ENCODE results near the gene C11orf97. TPM values are rescaled to one million over a fixed set of nuclear protein-coding genes. Genes with fewer than 3 reads are reported as not detected.
A peak's percentile ranks its signal among the peaks of the same experiment; 100 is the strongest.
"Not testable (repeated sequence)": the region's sequence is repeated elsewhere in the genome, so short reads cannot be mapped to it uniquely, and the experiment has no call there.

The C11orf97 gene
- total RNA-seq, 2 experiments from 2014 or later: not detected

DNA sequence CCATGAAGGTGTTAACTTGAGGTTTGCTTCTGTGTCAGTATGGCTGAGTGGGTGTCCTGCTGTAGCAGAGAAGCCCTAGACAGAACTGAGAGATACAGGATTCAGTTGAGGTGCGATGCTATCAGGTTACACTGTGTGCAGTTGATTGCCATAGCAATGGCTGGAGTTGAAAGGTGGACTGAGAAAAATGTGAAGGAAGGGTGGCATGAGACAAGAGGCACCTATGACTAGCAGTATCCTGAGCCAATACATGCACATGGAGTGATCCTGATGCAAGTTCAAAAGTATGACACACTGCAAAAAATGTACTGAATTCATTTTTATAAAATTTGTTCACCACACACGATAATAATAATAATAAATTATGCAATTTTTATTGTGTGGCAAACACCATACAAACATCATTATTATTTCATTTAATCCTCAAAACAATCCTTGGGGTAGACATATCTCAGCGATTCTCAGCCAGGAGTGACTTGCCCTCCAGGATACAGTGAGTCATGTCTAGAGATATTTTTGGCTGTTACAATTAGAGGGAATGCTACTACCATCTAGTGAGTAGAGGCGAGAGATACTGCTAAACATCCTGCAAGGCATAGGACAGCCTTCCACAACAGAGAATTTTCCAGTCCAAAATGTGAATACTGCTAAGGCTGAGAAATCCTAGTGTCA lies 51.1 kb downstream of the C11orf97 start:
- no peak overlapping the region for H3K4me3 Mint-ChIP-seq
- CTCF ChIA-PET: no interaction called here
- H3K27me3 Mint-ChIP-seq (ENCODE audit: low read depth): no peaks in the 10 kb centered on the region
- H3K4me1 Mint-ChIP-seq (ENCODE audit: low read depth): no peaks in the 10 kb centered on the region
- DNase-seq: no peak
- no peak overlapping the region for H3K27ac Mint-ChIP-seq
- no peaks in the 10 kb centered on the region for H3K9me3 Mint-ChIP-seq
- H3K36me3 Mint-ChIP-seq (ENCODE audit: low read depth): no peaks in the 10 kb centered on the region
- intact Hi-C loops (cut with micrococcal nuclease): no loop called here

DNA sequence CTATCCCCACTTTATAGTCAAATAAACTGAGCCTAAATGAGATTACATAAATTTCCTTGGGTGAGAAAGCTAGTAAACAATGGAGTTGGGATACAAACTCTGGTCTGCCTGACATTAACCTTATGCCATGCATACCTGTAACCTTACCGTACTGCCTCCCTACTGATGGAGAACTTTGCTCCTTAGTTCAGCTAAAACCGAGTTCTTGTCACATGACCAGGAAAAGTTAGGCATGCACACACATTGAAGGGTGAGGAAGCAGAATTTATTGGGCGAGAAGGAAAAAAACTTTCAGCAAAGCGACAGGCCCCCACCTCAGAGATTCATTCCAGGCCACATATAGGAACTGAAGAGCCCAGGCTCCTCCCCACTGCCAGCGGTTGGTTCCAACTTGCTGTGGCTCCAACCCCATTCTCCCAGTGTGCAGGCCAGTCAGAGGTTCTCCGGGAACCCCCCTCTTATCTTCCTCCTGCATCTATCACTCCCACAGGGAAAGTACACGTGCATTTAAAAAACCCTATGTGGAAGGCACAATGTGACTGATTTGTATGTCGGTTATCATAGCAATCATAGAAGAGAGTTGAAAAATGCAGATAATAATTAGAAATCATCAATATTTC lies 51.7 kb downstream of the C11orf97 start:
- Mint-ChIP-seq H3K4me3 (no peak overlapping the region), H3K27ac (no peak overlapping the region), H3K27me3 (ENCODE audit: low read depth) (no peaks in the 10 kb centered on the region), H3K9me3 (no peaks in the 10 kb centered on the region), H3K4me1 (ENCODE audit: low read depth) (no peaks in the 10 kb centered on the region), H3K36me3 (ENCODE audit: low read depth) (no peaks in the 10 kb centered on the region)
- intact Hi-C loops (cut with micrococcal nuclease): no loop called here
- CTCF ChIA-PET: no interaction called here
- no peak for DNase-seq

GRCh38 chr11:94567181-94567670 lies 55.0 kb downstream of the C11orf97 start, which contains the start of gene PIWIL4:
PIWIL4 (plus strand) TSS chr11:94567368; CDS start chr11:94567519, 151 bp downstream.
- intact Hi-C loops (cut with micrococcal nuclease): no loop called here
- Mint-ChIP-seq H3K36me3 (ENCODE audit: low read depth) (no peaks in the 10 kb centered on the region), H3K27ac (no peak within 1 kb of the TSS), H3K4me3 (no peak within 1 kb of the TSS), H3K4me1 (ENCODE audit: low read depth) (no peaks in the 10 kb centered on the region), H3K27me3 (ENCODE audit: low read depth) (no peaks in the 10 kb centered on the region), H3K9me3 (no peaks in the 10 kb centered on the region)
- CTCF ChIA-PET: no interaction called here
- DNase-seq: no peak

- Mint-ChIP-seq H3K9me3 (no peaks in the 10 kb centered on the region), H3K4me3 (no peak overlapping the region), H3K27me3 (ENCODE audit: low read depth) (no peaks in the 10 kb centered on the region), H3K27ac (no peak overlapping the region), H3K4me1 (ENCODE audit: low read depth) (no peaks in the 10 kb centered on the region), H3K36me3 (ENCODE audit: low read depth) (no peaks in the 10 kb centered on the region)
- CTCF ChIA-PET: no interaction called here
- DNase-seq: no peak
- intact Hi-C loops (cut with micrococcal nuclease): no loop called here
Measured at GRCh38 chr11:94568200-94568599, 55.9 kb downstream of the C11orf97 start.

- no peaks in the 10 kb centered on the region for H3K4me1 Mint-ChIP-seq (ENCODE audit: low read depth)
- intact Hi-C loops (cut with micrococcal nuclease): no loop called here
- no peaks in the 10 kb centered on the region for H3K36me3 Mint-ChIP-seq (ENCODE audit: low read depth)
- no peak overlapping the region for H3K4me3 Mint-ChIP-seq
- no peak for DNase-seq
- H3K27me3 Mint-ChIP-seq (ENCODE audit: low read depth): no peaks in the 10 kb centered on the region
- no peaks in the 10 kb centered on the region for H3K9me3 Mint-ChIP-seq
- CTCF ChIA-PET: no interaction called here
- H3K27ac Mint-ChIP-seq: no peak overlapping the region
Measured at GRCh38 chr11:94568717-94569116, 56.5 kb downstream of the C11orf97 start.

DNA sequence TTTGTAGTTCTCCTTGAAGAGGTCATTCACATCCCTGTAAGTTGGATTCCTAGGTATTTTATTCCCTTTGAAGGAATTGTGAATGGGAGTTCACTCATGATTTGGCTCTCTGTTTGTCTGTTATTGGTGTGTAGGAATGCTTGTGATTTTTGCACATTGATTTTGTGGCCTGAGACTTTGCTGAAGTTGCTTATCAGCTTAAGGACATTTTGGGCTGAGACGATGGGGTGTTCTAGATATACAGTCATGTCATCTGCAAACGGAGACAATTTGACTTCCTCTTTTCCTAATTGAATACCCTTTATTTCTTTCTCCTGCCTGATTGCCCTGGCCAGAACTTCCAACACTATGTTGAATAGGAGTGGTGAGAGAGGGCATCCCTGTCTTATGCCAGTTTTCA lies 60.7 kb downstream of the C11orf97 start:
- H3K4me3 Mint-ChIP-seq; H3K9me3 Mint-ChIP-seq; DNase-seq; H3K36me3 Mint-ChIP-seq (ENCODE audit: low read depth); H3K4me1 Mint-ChIP-seq (ENCODE audit: low read depth); intact Hi-C loops (cut with micrococcal nuclease); CTCF ChIA-PET; H3K27me3 Mint-ChIP-seq (ENCODE audit: low read depth); H3K27ac Mint-ChIP-seq: not testable (repeated sequence)

DNA sequence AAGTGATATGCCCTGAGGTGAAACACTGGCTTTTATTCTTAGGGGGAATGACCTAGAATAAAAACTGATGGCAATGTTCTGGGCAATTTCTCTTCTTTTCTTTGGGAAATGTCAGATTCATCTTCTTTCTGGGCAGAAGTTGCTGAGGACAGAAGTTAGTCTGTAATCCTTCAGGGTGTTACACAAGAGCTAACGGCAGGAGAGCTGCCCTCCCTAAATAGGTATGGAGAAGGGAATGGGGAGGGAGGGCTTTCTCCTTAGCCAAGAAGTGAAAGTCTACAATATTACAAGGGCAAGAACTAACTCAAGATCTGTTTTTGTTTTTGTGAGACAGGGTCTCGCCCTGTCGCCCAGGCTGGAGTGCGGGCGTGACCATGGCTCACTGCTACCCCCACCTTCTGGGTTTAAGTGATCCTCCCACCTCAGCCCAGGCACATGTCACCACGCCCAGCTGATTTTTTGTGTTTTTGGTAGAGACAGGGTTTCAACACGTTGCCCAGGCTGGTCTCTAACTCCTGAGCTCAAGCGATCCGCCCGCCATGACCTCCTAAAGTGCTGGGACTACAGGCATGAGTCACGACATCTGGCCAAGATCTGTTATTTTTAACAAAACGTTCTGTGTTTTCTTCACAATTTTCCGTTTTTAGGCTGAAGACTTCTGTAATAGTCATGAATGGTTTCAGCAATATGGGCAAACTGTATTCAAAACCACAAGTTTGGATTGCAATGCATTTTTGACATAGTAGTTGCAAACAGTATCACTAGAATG lies 62.1 kb downstream of the C11orf97 start:
- intact Hi-C loops (cut with micrococcal nuclease): no loop called here
- Mint-ChIP-seq H3K4me1 (ENCODE audit: low read depth) (no peaks in the 10 kb centered on the region), H3K9me3 (no peaks in the 10 kb centered on the region), H3K4me3 (no peak overlapping the region), H3K27me3 (ENCODE audit: low read depth) (no peaks in the 10 kb centered on the region), H3K36me3 (ENCODE audit: low read depth) (no peaks in the 10 kb centered on the region), H3K27ac (no peak overlapping the region)
- CTCF ChIA-PET: no interaction called here
- DNase-seq: no peak

- Mint-ChIP-seq H3K27ac (no peak overlapping the region), H3K36me3 (ENCODE audit: low read depth) (no peaks in the 10 kb centered on the region), H3K4me1 (ENCODE audit: low read depth) (no peaks in the 10 kb centered on the region), H3K27me3 (ENCODE audit: low read depth) (no peaks in the 10 kb centered on the region), H3K9me3 (no peaks in the 10 kb centered on the region), H3K4me3 (no peak overlapping the region)
- CTCF ChIA-PET: interaction anchor here (0.9 kb wide), 1 partner anchor 57 kb away, joined by 3 read pairs; no protein-coding TSS in a partner anchor
- DNase-seq: no peak
- intact Hi-C loops (cut with micrococcal nuclease): no loop called here
Measured at GRCh38 chr11:94576306-94576705, 64.0 kb downstream of the C11orf97 start.

- H3K4me3 Mint-ChIP-seq: no peak overlapping the region
- H3K36me3 Mint-ChIP-seq (ENCODE audit: low read depth): no peaks in the 10 kb centered on the region
- no peaks in the 10 kb centered on the region for H3K9me3 Mint-ChIP-seq
- no peaks in the 10 kb centered on the region for H3K27me3 Mint-ChIP-seq (ENCODE audit: low read depth)
- intact Hi-C loops (cut with micrococcal nuclease): no loop called here
- no peak for DNase-seq
- H3K4me1 Mint-ChIP-seq (ENCODE audit: low read depth): peaks cover 3% of the 10 kb centered on the region
- CTCF ChIA-PET: no interaction called here
- H3K27ac Mint-ChIP-seq: no peak overlapping the region
Measured at GRCh38 chr11:94577841-94578240, 65.6 kb downstream of the C11orf97 start.

Small RNA genes lying within 50 kb of the gene (microRNA-seq; reads per million reads assigned to microRNA genes)
- 21.9 reads per million, percentile 36 among the genes with 10 or more reads in this experiment for gene MIR548L (ENCODE audit: borderline microRNAs expressed, borderline replicate concordance)

Other genes with a start within 250 kb of the C11orf97 start
- not detected for gene IZUMO1R, start 207.9 kb upstream of the C11orf97 start, total RNA-seq
- not detected for gene GPR83, start 111.0 kb upstream of the C11orf97 start, total RNA-seq
- gene MRE11, start 18.6 kb upstream of the C11orf97 start, total RNA-seq: 10 to 100 TPM; 33.1 to 37.3 TPM
- 10 to 100 TPM; 16.3 to 19.1 TPM for gene ANKRD49, start 18.5 kb upstream of the C11orf97 start, total RNA-seq
- 1 to 10 TPM; 2.8 to 2.9 TPM for gene FUT4, start 31.5 kb downstream of the C11orf97 start, total RNA-seq
- gene PIWIL4, start 54.9 kb downstream of the C11orf97 start, total RNA-seq: under 1 TPM; 0.12 to 0.19 TPM

Data from activated naive CD4-positive, alpha-beta T cell treated with anti-CD3 and anti-CD28 coated beads for 36 hours (primary cell).